Activated CD4-positive, alpha-beta T cell treated with anti-CD3 and anti-CD28 coated beads for 1 hour (primary cell): ENCODE results near the gene SEMA7A.

Source experiments
- DNase-seq: peaks from one replicate; pipeline ENCODE4 v3.0.0-alpha.2; 2020

The SEMA7A gene

DNA sequence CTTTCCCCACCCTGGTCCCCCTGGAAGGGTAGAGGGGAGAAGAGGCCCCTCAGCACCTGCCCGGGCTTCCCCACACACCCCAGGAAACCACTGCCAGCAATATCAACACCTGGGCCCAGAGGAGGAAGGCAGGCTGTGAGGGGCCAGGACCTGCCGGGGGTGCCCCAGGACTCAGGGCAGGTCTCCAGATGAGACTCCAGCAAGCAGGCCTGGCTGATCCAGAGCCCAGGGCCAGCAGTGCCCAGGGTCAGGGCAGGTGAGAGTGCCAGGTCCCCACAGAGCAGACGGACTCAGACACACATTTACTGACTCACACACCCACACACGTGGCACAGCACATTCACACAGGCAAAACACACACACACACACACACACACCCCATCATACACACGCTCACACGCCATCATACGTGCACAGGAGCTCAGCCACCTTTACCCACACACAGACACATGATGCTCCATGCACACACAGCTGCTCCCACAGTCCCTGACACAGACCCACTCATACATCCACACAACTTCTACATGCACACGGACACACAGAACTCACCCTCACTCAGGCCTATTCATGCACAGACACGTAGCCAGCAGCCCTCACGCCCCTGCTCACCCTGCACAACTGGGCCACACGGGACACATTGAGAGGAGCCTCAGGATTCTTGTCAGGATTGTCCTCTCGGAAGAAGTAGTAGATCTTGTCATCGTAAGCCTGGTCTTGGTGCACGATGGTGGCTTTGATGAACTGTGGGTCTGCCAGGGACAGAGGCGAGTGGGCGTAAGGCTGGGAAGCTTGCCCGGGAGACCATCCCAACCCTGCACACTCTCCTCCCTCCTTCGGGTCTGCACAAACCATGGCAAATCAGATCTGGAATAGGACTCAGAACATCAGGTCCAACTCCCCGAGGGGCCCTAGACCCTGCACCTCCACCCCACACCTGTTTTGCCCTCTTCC is 17.5 kb downstream of the SEMA7A start:
- no peak for DNase-seq

DNA sequence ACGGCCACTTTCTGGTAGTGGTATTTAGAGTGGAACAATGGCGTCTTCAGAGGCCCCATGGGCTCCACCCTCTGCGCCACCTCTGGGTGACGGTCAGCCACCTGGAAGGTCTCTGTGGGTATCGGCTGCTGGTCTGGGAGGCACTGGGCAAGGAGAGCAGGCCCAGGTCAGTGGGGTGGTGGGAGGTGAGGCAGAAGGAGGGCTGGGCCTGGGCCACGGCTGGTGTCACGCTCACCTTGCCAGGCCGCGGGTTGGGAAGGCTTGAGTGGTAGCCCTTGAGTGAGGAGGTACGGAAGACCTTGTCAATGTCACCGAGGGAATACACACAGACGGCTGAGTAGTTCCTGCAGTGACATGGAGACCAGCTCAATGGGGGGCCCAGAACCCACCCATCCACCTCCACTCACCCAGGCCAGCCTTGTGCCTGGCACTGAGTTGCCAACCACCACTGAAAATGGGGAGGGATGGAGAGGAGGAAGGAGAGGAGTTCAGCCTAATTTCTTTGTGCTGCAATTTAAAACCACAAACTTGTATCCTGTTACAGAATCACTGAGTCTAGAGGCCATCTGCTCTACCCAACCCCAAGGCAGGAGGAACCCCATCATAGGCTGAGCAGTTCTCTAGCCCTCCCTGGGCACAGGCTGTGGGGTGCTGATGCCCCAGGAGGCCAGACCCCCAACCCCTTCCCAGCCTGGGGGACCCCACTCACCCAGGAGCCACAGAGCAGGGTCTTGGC is 19.0 kb downstream of the SEMA7A start:
- DNase-seq: no peak

DNA sequence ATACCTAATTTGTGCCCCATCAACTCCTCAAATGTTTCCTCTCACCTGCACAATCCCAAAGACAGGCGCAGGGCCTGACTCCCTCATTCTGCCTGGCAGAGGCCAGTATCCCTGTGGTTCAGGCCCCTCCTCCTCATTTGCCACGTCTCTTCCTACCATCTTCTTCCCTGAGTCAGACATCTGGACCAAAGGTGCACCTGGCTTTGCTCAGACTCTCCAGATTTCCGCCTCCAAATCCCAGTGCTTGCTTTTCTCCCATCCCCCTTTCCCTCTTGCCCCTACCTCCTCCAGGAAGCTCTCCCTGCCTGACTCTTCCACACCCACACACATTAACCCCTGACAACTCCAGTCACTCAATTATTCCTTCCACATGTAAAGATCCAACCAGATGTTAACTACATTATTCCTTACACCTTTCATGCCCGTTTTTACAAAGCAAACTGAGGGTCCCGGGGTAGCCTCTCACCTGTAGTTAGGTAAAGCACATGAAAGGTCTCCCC is 19.6 kb downstream of the SEMA7A start:
- no peak for DNase-seq

DNA sequence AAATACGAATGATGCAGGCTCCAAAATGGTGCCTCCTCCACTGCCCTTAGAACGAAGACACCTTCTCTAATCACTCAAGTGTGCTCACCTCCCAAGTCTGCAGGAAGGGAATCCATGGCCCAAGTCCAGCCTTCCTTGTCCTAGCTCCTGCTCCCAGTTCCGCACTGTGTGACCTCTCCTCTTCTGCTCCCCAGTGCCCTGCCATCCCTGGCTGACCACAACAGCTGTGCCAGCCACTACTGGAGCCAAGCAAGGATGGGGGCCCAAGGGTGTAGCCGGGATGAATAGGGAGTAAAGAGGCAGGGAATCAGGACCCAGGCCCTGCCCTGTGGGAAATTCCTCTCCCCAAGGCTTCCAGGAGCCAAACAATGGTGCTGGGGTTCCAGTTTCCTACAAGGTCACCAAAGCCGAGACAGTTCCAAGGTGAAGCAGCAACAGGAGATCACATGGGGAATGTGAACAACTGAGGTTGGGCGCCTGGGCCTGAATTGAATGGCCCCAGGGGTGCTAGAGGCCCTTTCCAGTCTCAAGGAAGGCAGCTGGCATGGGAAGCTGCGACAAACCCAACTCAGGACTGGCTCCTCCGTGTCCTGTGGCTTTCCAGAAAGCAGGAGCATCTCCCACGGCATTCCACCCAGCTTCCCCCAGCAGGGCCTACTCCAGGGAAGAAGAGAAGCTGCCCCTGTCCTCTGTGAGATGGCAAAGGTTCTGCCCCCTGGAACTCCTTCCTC is 20.2 kb downstream of the SEMA7A start:
- no peak for DNase-seq

DNA sequence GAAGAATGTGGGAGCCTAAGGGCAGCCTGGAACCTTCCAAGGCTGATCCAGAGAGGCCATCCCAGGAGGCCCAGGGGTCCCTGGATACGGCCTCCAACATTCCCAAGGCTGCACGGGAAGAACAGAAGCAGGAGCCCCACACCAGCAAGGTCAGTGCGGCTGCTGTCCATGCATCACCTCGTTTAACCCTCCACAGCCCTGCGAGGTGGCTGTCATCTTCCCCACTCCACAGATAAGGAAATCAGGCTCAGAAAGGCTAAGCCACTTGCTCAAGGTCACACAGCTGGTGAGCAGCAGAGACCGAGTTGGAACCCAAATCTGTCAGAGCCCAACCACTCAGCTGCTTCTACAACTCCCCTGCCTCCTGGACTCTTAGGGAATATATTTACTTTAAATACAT is 21.6 kb downstream of the SEMA7A start:
- no peak for DNase-seq

DNA sequence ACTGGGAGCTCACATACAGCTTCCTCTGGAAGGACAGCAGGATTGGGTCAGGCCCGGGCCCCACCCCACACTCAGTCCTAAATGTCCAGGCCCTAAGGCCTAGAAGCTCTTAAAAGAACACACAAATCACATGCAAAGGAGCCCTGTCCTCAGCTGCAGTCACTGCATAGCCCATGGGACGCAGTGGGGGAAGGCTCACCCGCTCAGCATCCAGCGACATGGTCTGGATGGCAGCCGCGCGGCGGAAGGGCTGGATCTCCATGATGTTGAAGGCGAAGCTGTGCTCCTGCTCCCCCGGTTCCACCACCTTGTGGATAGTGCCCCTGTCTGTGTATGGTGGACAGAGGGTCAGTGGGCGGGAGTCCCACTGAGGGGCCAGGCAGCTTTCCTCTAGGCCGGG is 22.1 kb downstream of the SEMA7A start:
- no peak for DNase-seq

DNA sequence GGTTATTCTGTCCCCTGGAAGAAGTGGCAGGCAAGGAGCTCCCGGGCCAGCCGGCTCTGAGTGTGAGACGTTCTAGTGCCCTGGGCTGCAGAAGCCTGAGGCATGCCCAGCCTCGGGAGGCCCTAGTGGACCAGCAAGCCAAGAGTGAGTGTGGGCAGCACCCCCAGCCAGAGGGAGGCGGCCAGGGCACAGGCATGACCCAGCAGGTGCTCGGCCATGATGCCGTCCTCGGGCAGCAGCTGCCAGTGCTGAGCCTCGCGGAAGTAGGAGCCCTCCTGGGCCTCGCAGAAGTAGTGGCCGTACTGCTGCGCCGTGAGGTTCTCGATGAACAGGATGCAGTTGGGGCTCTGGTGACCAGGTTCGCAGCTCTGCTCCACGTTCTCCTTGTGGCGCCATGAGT is 23.3 kb downstream of the SEMA7A start:
- DNase-seq: no peak

DNA sequence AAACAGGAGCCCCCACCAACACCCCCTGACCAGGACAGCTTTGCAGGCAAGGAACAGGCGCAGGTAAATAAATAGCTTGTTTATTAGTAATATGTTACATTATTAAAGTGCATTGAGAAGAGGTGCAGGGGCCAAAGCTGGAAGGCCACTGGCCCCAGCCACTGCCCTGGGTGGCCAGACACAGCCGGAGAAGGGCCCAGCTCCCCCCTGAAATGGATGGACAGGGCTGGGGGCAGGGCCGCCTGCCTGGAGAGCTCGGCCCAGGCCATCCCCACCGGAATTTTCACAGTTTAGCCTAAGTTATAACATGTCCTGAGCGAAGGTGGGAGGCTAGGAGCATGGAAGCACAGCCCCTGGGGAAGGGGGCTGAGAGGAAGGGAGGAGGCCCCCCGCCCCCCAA is 24.5 kb downstream of the SEMA7A start:
- no peak for DNase-seq

DNA sequence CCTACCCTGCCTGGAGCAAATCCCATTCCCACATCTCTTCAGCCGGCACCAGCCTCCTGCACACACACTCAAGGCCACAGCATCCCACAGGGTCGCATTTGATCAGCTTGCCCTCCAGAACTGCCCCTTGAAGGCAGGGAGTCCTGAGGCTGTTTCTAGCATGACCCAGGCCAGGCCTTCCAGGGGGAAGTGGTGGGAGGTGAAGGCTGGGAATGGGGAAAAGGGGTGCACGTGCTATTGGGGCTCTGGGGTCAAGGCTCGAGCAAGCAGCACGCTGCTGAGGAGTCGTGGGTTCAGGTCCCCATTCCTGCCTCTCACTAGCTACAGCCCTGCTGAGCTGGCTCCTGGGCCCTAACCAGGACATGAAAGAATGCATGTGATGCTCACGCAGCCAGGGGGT is 24.9 kb downstream of the SEMA7A start:
- no peak for DNase-seq

DNA sequence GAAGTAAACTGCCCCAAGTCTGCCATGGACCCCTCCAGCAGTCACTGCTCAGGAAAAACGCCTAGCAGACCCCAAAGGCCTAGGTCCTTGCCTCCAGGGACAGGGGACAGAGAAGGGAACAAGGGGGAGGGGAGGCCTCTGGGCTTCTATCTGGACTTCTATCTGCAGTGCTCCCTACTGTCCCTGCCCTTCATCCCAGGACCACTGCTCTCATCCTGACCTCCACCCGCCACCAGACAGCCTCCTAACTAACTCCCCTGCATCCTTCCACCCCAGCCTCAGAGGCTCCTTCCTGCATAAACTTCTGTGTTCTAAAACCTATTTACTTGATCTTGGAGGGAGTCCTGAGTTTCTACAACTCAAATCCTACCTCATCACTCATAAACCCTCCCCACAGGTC is 25.4 kb downstream of the SEMA7A start:
- no peak for DNase-seq

DNA sequence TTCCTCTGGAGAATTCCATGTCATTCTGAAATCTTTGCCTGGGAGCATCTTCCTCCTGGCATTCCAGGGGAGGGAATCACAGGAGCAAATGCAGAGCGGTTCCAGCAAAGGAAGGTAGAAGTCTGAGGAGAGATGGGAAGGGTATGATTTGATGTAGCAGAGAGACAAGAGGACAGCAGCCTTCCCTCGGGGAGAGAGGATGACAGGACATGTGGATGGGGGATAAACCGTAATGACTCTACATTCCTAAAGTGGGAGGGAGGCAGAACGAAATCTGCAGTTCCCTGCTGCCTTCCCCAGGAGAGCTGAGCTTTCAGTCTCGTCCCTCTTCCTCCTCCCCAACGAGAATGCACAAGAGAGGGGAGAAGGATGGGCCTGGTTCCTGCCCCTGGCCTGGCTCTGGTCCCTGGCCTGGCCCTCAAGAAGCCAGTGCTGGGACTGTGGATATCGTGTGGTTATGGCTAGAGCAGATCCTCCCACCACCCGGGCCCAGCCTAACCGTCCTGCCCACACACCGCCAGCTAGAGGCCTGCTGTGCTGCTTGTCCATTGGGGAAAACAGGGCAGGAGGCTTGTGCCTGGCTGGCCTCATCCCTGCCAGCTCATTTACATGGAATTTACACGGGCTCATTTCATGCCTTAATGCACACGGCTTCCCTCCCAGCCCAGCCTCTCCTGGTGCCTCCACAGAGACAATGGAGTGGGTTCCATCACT is 26.6 kb downstream of the SEMA7A start:
- DNase-seq: no peak

DNA sequence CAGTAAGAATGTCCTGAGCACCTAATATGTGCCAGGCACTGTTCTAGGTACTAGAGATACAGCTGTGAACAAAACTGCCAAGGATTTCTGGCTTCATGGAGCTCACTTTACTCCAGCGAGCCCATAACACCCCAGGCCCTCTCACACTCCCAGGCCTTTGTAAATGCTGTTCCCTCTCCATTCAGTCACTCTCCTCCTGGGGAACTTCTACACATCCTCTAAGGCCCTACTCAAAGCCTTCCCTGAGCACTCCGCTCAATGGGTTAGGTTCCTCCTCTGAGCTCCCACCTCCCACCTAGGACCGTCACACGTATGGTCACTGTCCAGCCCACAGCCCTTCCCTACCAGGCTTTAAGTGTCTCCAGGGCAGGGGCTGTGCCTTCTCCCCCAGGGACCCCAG is 27.2 kb downstream of the SEMA7A start:
- no peak for DNase-seq

DNA sequence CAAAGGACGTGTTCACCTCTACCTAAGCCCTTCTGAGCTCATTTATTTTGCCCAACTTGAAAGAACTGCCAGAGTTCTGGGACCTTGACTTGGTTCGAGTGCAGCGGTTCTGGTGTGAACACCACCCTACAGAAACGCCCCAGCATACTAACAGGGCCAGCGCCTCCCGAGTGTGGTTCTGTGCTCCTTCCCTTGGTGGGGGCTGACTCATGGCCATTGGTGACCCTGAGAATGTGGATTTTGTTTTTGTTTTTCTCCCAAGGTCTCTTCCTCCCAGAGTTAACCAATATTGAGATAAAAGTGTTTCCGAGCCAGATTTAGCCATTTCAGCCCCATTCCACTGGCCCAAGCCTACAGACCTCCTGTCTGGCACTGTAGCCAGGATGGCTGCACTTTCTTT is 27.9 kb downstream of the SEMA7A start:
- no peak for DNase-seq

DNA sequence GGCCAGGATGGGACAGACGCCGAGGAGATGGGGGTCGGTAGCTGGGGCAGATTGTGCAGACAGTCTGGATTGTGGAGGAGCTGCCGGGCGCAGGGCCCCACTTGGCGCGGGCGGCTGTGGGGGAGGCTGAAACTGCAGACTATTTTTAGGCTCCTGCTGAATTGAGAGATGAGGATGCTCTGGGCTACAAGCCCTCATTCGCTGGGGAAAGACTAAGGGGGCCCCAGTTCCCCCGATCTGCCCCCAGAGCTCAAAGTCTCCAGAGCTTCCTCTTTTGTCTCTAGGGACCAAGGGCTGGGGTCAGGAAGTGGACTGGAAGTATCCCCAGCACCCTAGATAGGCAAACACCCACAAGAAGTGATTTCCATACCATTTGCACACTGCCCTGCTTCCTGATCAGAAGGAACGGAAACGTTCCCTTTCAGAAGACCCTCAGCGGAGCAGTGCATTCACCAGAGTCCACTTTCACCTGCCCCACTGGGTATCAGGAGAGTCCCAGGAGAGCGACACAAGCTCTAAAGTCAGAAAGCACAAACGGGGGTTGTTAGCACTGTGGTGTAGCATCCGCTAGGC is 29.7 kb downstream of the SEMA7A start:
- DNase-seq: no peak

DNA sequence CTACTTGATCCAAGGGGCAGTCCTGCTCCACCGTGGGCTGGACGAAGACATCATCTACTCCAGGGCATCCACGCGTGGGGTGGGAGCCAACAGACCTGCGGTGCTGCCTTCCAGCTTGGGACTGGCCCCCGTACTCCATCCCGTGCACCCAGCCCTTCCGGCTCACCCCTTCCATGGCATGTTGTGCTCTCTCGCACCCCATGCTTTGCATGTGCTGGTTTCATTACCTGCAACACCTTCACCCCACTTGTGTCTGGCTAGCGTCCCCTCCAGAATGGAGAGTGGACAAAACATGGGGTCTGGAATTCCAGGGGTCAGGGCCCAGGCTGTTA is 30.2 kb downstream of the SEMA7A start:
- DNase-seq: no peak

DNA sequence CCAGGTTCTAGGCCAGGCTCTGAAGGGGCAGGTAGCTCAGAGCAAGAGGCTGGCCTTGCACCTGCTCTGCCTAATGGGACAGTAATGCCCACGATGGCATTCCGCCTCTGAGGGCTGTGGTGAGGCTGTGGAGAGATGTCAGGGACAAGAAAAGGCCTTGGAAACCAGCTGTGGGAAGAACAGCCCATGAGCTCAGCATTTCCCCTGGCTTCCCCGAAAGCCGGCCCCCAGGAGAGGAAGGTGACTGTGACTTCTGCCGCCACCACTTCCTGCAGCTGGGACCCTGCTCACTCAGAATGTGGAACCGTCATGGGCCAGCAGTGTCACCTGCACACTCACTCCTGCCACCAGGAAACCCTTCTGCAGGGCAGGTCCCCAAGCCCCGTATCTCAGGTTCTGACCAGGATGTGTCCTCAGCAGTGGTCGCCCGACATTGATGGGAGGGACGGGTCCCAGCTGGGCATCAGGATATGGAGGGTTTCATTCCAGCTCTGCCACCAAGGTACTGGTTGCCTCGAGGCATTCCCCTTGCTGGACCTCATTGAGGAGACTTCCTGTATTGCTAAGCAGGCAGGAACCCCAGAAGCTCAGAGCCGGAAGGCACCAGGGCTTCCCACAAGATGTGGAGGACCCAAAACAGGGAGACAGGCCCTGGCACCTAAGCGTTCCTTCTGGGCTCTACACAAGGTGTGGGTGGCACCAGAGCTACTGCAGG is 30.7 kb downstream of the SEMA7A start:
- DNase-seq: peak; percentile 53

DNA sequence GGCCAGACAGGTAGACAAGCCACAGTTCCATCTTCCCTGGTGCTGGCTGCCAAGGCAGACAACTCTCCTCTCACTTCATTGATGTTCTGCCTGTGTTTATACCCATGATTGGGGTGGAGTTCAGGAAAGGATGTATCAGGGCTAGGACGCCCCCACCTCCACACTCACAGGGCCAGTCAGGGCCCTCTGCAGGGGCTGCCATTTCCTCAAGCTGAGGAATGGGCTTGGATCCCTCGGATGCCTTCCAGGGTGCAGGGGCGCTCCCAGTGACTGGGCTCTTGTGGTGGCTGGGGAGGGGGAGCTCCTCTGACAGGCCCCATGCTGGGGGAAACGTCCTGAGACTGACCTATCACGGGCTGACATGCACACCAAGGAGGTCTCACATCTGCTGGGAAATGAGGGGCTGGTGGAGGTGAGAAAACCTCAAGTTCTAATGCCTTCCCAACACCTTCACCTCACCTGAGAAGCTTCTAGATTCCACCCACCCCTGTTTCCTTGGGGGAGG is 31.4 kb downstream of the SEMA7A start:
- DNase-seq: no peak

DNA sequence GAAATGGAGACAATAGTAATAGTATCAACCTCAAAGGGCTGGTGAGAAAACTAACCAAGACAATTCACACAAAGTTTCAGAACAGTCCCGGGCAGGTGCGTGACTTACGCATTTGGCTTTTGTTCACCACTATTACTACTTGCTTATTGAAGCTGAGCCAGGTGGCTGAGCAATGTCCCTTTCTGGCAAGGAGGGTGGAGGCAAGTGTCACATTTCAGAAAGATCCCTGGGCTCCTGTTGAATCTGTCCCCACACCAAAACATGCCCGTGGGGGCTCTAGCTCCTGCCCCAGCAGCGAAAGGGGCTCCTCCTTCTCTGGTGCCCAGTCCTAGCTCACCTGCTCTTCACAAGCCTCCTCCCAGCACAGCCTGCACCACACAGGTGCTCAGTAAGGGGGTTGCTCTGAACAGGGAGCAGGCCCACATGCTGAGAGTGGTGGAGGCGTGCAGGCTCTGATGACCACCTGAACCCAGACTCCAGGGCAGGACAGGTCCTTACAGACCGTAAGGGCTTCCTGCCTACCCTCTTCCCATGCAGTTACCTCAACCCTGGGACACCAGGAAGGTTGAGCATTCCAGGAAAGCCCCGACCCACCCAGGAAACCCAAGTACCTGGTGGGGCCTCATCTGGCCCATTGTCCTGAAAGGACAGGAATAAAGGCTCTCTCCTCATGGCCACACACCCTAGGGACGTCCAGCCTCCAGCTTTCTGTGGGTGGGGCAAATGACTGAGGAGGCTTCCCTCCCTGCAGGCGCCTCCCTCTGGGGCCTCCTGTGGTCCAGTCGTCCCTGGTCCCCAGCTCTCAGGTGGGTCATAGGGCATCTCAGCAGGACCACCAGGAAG is 32.6 kb downstream of the SEMA7A start:
- DNase-seq: no peak

DNA sequence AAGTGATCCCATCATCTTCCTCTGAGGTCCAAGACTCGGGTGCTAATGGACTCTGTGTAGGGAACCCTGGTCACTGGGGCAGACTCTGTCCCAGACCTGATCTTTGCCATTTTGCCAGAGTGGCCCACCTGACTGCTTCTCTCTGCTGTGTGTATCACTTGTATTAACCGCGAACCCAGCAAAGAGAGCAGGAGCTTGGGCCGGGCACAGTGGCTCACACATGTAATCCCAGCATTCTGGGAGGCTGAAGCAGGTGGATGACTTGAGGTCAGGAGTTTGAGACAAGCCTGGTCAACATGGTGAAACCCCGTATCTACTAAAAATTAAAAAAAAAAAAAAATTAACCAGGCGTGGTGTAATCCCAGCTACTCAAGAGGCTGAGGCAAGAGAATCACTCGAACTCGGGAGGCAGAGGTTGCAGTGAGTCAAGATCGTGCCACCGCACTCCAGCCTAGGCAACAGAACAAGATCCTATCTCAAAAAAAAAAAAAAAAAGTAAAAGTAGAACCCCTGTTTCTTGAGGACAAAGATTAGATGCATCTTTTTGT is 33.4 kb downstream of the SEMA7A start:
- no peak for DNase-seq
